ENCODE data around the gene NBAS.
"Not testable (repeated sequence)": the region's sequence is repeated elsewhere in the genome, so short reads cannot be mapped to it uniquely, and the experiment has no call there.

The NBAS gene

GRCh38 chr2:15481000-15481399, 80.1 kb downstream of the NBAS start:
- no peak for FAIRE-seq

GRCh38 chr2:15480552-15480951, 80.6 kb downstream of the NBAS start:
- no peak for FAIRE-seq
- no peak for DNase-seq (ENCODE audit: low spot score)

More at GRCh38 chr2:15481000-15481399, 80.1 kb downstream of the NBAS start:
- no peak for DNase-seq (ENCODE audit: low spot score)

- no peak for DNase-seq (ENCODE audit: low spot score)
- FAIRE-seq, result no peak
These were observed 88.3 kb downstream of the NBAS start for GRCh38 chr2:15472876-15473275.

- DNase-seq (ENCODE audit: low spot score) (peak; percentile 14), FAIRE-seq (no peak)
These were observed 89.0 kb downstream of the NBAS start for GRCh38 chr2:15472133-15472532.

GRCh38 chr2:15471606-15472005, 89.5 kb downstream of the NBAS start:
- DNase-seq (ENCODE audit: low spot score) (no peak), FAIRE-seq (no peak)

- no peak for DNase-seq (ENCODE audit: low spot score)
- FAIRE-seq, result no peak
These were observed 101.0 kb downstream of the NBAS start for GRCh38 chr2:15460112-15460620.

- FAIRE-seq (no peak), DNase-seq (ENCODE audit: low spot score) (no peak)
These were observed 102.9 kb downstream of the NBAS start for GRCh38 chr2:15458277-15458676.

GRCh38 chr2:15457868-15458267, 103.3 kb downstream of the NBAS start:
- FAIRE-seq (no peak), DNase-seq (ENCODE audit: low spot score) (no peak)

GRCh38 chr2:15456352-15456751, 104.8 kb downstream of the NBAS start:
- no peak for FAIRE-seq

GRCh38 chr2:15450808-15451207, 110.3 kb downstream of the NBAS start:
- DNase-seq (ENCODE audit: low spot score) (no peak), FAIRE-seq (no peak)

More at GRCh38 chr2:15456352-15456751, 104.8 kb downstream of the NBAS start:
- no peak for DNase-seq (ENCODE audit: low spot score)

GRCh38 chr2:15449556-15450236, 111.4 kb downstream of the NBAS start:
- no peak for DNase-seq (ENCODE audit: low spot score)
- no peak for FAIRE-seq

- FAIRE-seq (no peak), DNase-seq (ENCODE audit: low spot score) (no peak)
These were observed 112.8 kb downstream of the NBAS start for GRCh38 chr2:15448250-15448839.

- FAIRE-seq, result no peak
- DNase-seq (ENCODE audit: low spot score), result no peak
These were observed 113.8 kb downstream of the NBAS start for GRCh38 chr2:15447381-15447780.

GRCh38 chr2:15446961-15447360, 114.2 kb downstream of the NBAS start:
- no peak for DNase-seq (ENCODE audit: low spot score)
- no peak for FAIRE-seq

GRCh38 chr2:15445891-15446562, 115.1 kb downstream of the NBAS start:
- no peak for FAIRE-seq

GRCh38 chr2:15439768-15440524, 121.2 kb downstream of the NBAS start:
- not testable (repeated sequence) for DNase-seq (ENCODE audit: low spot score); FAIRE-seq

More at GRCh38 chr2:15445891-15446562, 115.1 kb downstream of the NBAS start:
- no peak for DNase-seq (ENCODE audit: low spot score)

- FAIRE-seq; DNase-seq (ENCODE audit: low spot score): not testable (repeated sequence)
These were observed 121.8 kb downstream of the NBAS start for GRCh38 chr2:15439366-15439765.

GRCh38 chr2:15436195-15436594, 124.9 kb downstream of the NBAS start:
- FAIRE-seq, result no peak
- DNase-seq (ENCODE audit: low spot score), result no peak

GRCh38 chr2:15435474-15435873, 125.7 kb downstream of the NBAS start:
- FAIRE-seq, result no peak
- no peak for DNase-seq (ENCODE audit: low spot score)

GRCh38 chr2:15432642-15433256, 128.4 kb downstream of the NBAS start:
- DNase-seq (ENCODE audit: low spot score) (no peak), FAIRE-seq (no peak)

- no peak for FAIRE-seq
- no peak for DNase-seq (ENCODE audit: low spot score)
These were observed 132.1 kb downstream of the NBAS start for GRCh38 chr2:15429032-15429431.

All from urothelium cell line (cell line).